ACC112 (cell line): ENCODE data around the gene FYN.
"Not testable (repeated sequence)": the region's sequence is repeated elsewhere in the genome, so short reads cannot be mapped to it uniquely, and the experiment has no call there.

Source experiments
- H2AFZ ChIP-seq: fragments of 200-600 bp; sonication (generic); one replicate; pipeline ENCODE4 v1.6.0; 2017; ENCODE audit warnings: antibody characterized with exemption, low read length; ENCODE audit not compliant: unreplicated experiment
- H3K27ac ChIP-seq: fragments of 200-600 bp; sonication (generic); 2 replicates; pipeline ENCODE4 v1.5.1; 2014; ENCODE audit warnings: low read depth, mild to moderate bottlenecking, antibody characterized with exemption, low read length, moderate library complexity
- H3K27me3 ChIP-seq: fragments of 200-600 bp; sonication (generic); 2 replicates; pipeline ENCODE4 v1.6.1; 2014; ENCODE audit warnings: mild to moderate bottlenecking, antibody characterized with exemption, low read length, moderate library complexity, mixed read lengths; ENCODE audit not compliant: insufficient read depth
- H3K36me3 ChIP-seq: fragments of 200-600 bp; sonication (generic); 2 replicates; pipeline ENCODE4 v1.6.1; 2016; ENCODE audit warnings: mild to moderate bottlenecking, antibody characterized with exemption, low read length, moderate library complexity, mixed read lengths; ENCODE audit not compliant: insufficient read depth
- H3K4me1 ChIP-seq: fragments of 200-600 bp; sonication (generic); one replicate; pipeline ENCODE4 v1.6.1; 2016; ENCODE audit warnings: low read length, mixed read lengths; ENCODE audit not compliant: insufficient read depth, unreplicated experiment, control insufficient read depth
- H3K4me3 ChIP-seq: fragments of 200-600 bp; sonication (generic); 2 replicates; pipeline ENCODE4 v1.5.1; 2014; ENCODE audit warnings: mild to moderate bottlenecking, low read depth, low read length
- H3K79me2 ChIP-seq: fragments of 200-600 bp; sonication (generic); one replicate; pipeline ENCODE4 v1.6.0; 2016; ENCODE audit warnings: low read length; ENCODE audit not compliant: control insufficient read depth, unreplicated experiment, insufficient read depth

Gene FYN

GRCh38 chr6:111689419-111689818 is 183.8 kb downstream of the FYN start:
- Histone ChIP-seq H3K27ac (no peak overlapping the region), H3K4me3 (no peak overlapping the region), H3K4me1 (peaks cover 25% of the 10 kb centered on the region), H3K36me3 (peaks cover 25% of the 10 kb centered on the region), H2AFZ (no peak overlapping the region), H3K79me2 (no peaks in the 10 kb centered on the region), H3K27me3 (no peaks in the 10 kb centered on the region)

GRCh38 chr6:111688331-111688730 is 184.9 kb downstream of the FYN start:
- no peaks in the 10 kb centered on the region for H3K27me3 ChIP-seq
- H3K36me3 ChIP-seq, result peaks cover 20% of the 10 kb centered on the region
- no peak overlapping the region for H2AFZ ChIP-seq
- no peak overlapping the region for H3K4me3 ChIP-seq
- peaks cover 34% of the 10 kb centered on the region for H3K4me1 ChIP-seq
- H3K79me2 ChIP-seq, result no peaks in the 10 kb centered on the region
- H3K27ac ChIP-seq, result no peak overlapping the region

DNA sequence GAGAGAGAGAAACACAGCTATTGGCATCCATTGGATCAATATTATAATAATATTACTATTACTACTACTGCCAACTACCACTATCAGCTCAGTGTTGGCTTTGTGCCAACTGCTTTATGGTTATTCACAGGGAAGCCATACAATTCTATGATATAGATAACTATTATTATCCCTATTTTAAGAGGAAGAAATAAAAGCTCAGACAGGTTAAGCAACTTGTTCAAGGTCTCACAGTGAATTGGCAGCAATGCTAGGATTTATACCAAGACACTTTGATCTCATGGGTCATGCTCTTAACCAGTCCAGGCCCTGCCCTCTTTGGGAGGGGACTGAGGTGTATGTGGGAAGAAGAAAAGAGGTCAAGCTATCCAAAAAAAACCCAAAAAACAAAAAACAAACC is 185.6 kb downstream of the FYN start:
- Histone ChIP-seq H3K79me2 (no peaks in the 10 kb centered on the region), H2AFZ (no peak overlapping the region), H3K36me3 (peaks cover 20% of the 10 kb centered on the region), H3K27ac (no peak overlapping the region), H3K4me1 (peaks cover 41% of the 10 kb centered on the region), H3K4me3 (no peak overlapping the region), H3K27me3 (no peaks in the 10 kb centered on the region)

GRCh38 chr6:111686932-111687266 is 186.4 kb downstream of the FYN start:
- Histone ChIP-seq H3K27ac (no peak overlapping the region), H3K27me3 (no peaks in the 10 kb centered on the region), H3K36me3 (peaks cover 20% of the 10 kb centered on the region), H3K4me3 (no peak overlapping the region), H3K79me2 (no peaks in the 10 kb centered on the region), H3K4me1 (peaks cover 43% of the 10 kb centered on the region), H2AFZ (no peak overlapping the region)

DNA sequence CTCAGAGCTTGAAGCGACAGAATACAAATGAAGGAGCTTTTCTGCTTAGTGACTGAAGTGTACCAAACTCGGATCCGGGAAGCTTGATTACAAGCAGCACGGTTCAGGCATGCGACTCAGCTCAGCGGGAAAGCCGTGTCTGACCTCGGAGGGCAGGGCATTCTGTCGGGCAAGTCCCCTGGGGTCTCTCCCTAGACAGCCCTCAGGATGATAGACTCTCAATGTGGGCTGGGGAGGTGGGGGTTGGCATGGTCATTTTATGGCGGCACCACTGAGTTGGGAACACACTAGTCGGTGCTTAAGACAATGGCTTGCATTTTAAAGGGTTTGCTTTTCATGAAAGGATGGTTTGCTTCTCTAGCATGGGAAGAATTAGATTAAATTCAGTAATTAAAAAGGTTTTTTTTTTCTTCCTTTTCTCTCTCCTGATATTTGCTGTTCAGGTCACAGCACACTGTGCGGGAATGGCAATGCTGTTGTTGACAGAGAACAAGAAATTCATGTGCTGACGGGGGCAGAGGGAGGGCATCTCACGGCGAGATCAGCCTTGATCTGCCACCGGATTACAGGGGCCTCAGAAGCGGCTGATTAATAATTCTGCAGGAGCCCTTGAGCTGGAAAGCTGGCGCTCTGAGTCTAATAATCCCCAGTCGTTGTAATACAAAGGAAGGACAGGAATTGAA is 186.9 kb downstream of the FYN start:
- peaks cover 43% of the 10 kb centered on the region for H3K4me1 ChIP-seq
- H3K36me3 ChIP-seq, result peaks cover 20% of the 10 kb centered on the region
- H3K79me2 ChIP-seq, result no peaks in the 10 kb centered on the region
- peak overlapping the region; percentile 17; the same call in 1 of the 2 replicates for H3K27ac ChIP-seq
- H3K4me3 ChIP-seq, result no peak overlapping the region
- no peak overlapping the region for H2AFZ ChIP-seq
- H3K27me3 ChIP-seq, result no peaks in the 10 kb centered on the region

DNA sequence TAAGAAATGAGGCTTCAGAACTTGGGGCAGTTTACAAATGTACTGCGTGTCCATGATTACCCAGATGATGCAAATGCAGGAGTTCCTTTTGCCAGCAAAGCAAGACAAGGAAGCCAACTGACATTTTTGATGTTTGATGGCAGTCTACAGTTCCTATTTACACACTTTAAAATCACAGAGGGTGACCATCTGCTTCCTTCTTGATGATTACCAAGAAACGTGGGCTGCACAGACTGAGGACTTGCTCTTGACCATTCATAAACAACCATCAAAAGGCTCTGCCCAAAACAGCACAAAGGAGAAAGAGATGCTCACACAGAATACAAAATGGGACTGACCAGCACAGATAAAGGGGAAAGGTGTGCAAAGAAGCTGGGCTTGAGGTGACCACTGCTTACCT is 187.7 kb downstream of the FYN start:
- Histone ChIP-seq H3K79me2 (no peaks in the 10 kb centered on the region), H3K36me3 (peaks cover 20% of the 10 kb centered on the region), H3K27ac (peak overlapping the region; percentile 95; the same call in 1 of the 2 replicates), H2AFZ (no peak overlapping the region), H3K27me3 (no peaks in the 10 kb centered on the region), H3K4me1 (peaks cover 43% of the 10 kb centered on the region), H3K4me3 (no peak overlapping the region)

GRCh38 chr6:111685058-111685457 is 188.2 kb downstream of the FYN start:
- Histone ChIP-seq H3K79me2 (no peaks in the 10 kb centered on the region), H3K4me3 (no peak overlapping the region), H3K36me3 (peaks cover 24% of the 10 kb centered on the region), H3K27ac (peak overlapping the region; percentile 95), H3K4me1 (peaks cover 43% of the 10 kb centered on the region), H2AFZ (no peak overlapping the region), H3K27me3 (no peaks in the 10 kb centered on the region)

DNA sequence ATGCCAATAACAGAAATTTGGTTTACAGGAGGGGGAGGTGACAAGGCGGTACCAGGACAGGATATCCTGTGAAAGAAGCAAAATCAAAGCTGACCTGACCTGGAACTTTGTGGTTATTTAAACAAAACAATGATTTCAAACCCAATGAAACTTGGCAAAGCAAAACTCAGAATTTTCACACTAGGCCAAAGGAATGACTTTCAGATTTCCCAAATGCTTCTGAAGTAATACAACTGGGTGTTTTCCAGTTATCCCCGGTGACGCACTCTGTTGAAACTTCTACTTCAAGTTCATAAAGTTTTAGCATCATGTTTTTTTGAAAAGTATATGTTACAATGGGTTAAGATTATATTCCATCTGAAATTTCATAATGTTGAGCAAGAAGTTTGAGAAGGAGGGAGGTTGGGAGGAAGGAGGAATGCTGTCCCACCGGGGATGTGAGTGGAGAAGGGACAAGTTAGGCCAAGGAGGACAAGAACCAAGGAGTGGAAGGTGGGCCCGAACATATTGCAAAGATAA is 189.4 kb downstream of the FYN start:
- H3K4me1 ChIP-seq, result peaks cover 43% of the 10 kb centered on the region
- peaks cover 18% of the 10 kb centered on the region for H3K36me3 ChIP-seq
- no peaks in the 10 kb centered on the region for H3K79me2 ChIP-seq
- H3K4me3 ChIP-seq, result peak overlapping the region; percentile 5; the same call in 1 of the 2 replicates
- H3K27me3 ChIP-seq, result no peaks in the 10 kb centered on the region
- peak overlapping the region; percentile 95 for H3K27ac ChIP-seq
- no peak overlapping the region for H2AFZ ChIP-seq

DNA sequence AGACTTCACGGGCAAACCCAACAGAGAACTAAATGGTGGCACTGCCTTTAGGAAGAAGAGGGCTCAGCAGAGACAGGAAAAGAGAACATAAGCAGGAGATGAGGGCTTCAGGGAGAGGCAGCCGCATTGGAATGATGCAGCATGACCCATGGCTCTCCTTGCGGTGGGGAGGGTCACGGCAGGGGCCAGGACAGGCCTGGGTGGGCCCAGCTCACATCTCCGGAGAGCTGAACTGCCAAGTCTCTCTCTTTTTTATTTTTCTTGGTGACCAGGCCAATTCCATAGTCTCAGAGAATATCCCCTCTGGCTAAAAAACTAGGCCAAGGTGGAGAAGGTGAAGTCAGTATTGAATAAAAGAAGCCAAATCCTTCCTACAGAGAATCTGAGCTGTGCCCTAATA is 190.1 kb downstream of the FYN start:
- Histone ChIP-seq H2AFZ (no peak overlapping the region), H3K4me1 (peaks cover 43% of the 10 kb centered on the region), H3K4me3 (no peak overlapping the region), H3K79me2 (no peaks in the 10 kb centered on the region), H3K27me3 (no peaks in the 10 kb centered on the region), H3K27ac (peak overlapping the region; percentile 95), H3K36me3 (peaks cover 18% of the 10 kb centered on the region)

GRCh38 chr6:111681860-111682259 is 191.4 kb downstream of the FYN start:
- Histone ChIP-seq H3K36me3 (peaks cover 18% of the 10 kb centered on the region), H3K27me3 (no peaks in the 10 kb centered on the region), H3K79me2 (no peaks in the 10 kb centered on the region), H3K4me1 (peaks cover 42% of the 10 kb centered on the region), H3K27ac (no peak overlapping the region), H3K4me3 (no peak overlapping the region), H2AFZ (no peak overlapping the region)

GRCh38 chr6:111680811-111681609 is 192.2 kb downstream of the FYN start:
- not testable (repeated sequence) for H2AFZ ChIP-seq, H3K27ac ChIP-seq, H3K79me2 ChIP-seq, H3K4me3 ChIP-seq, H3K27me3 ChIP-seq
- Histone ChIP-seq H3K36me3 (peaks cover 18% of the 10 kb centered on the region), H3K4me1 (peaks cover 33% of the 10 kb centered on the region)
